Endothelial cell of umbilical vein (primary cell): ENCODE results near the gene CSK. TPM values are rescaled to one million over a fixed set of nuclear protein-coding genes. Genes with fewer than 3 reads are reported as not detected.

Experiments
- BruUV-seq: library from RNA; stranded (reverse); fragments of 400-500 nt; replicated peaks from 2 replicates; lab custom pipeline; 2021; lab: Mats Ljungman, UMichigan
- CTCF ChIA-PET: fragments of 300-600, 350-600 bp; sonication (Branson Sonifier 250); formaldehyde crosslinking; loops from one replicate; lab custom pipeline; 2021; ENCODE audit warnings: antibody characterized with exemption, inconsistent platforms; lab: Charles Lee
- POLR2A ChIA-PET: fragments of 300-600, 350-600 bp; sonication (Branson Sonifier 250); formaldehyde crosslinking; loops from one replicate; lab custom pipeline; 2021; ENCODE audit warnings: antibody characterized with exemption, inconsistent platforms; lab: Charles Lee
- DNase-seq: peaks from one replicate; pipeline ENCODE4 v3.0.0-alpha.2; 2011; ENCODE audit warnings: low read depth, low spot score
- FAIRE-seq: peaks from 2 replicates; lab custom pipeline; 2011; peaks lifted over from hg19 to GRCh38; lab: Jason Lieb, UNC
- H2AFZ ChIP-seq: 2 replicates; pipeline ENCODE4 v1.6.0; 2012; ENCODE audit warnings: low read depth, low read length, control low read depth, inconsistent platforms
- H3K27ac ChIP-seq: 2 replicates; pipeline ENCODE4 v1.5.1; 2011; ENCODE audit warnings: low read depth, mild to moderate bottlenecking, control low read depth, low read length, moderate library complexity; ENCODE audit not compliant: insufficient read depth
- H3K27me3 ChIP-seq, 2 experiments: 2 replicates each; pipeline versions ENCODE4 v1.6.0 to v1.6.1; 2011; ENCODE audit warnings: low read length in 2 of 2, mixed read lengths in 1 of 2; ENCODE audit not compliant: control insufficient read depth in 2 of 2, insufficient read depth in 2 of 2
- H3K36me3 ChIP-seq, 2 experiments: 2 replicates in 1 of 2; 3 replicates in 1 of 2; pipeline ENCODE4 v1.5.1; 2011; ENCODE audit warnings: low read length in 2 of 2, mild to moderate bottlenecking in 1 of 2, moderate library complexity in 1 of 2; ENCODE audit not compliant: control insufficient read depth in 2 of 2, insufficient read depth in 2 of 2; ENCODE audit errors: extremely low read depth in 1 of 2
- H3K4me1 ChIP-seq: 3 replicates; pipeline ENCODE4 v1.5.1; 2011; ENCODE audit warnings: mild to moderate bottlenecking, low read length; ENCODE audit not compliant: control insufficient read depth, insufficient read depth; ENCODE audit errors: extremely low read depth
- H3K4me2 ChIP-seq: 2 replicates; pipeline ENCODE4 v1.6.1; 2011; ENCODE audit warnings: low read length, control low read depth, mixed read lengths; ENCODE audit not compliant: insufficient read depth
- H3K4me3 ChIP-seq, 3 experiments: fragments of 200-600 bp in 1 of 3; sonication (generic), shearing (Covaris generic) in 1 of 3; replicated peaks in 1 of 3; 2 replicates each; pipeline ENCODE4 v1.5.1; 2011 to 2016; ENCODE audit warnings: control low read depth in 3 of 3, low read length in 3 of 3, mild to moderate bottlenecking in 2 of 3, inconsistent platforms in 1 of 3, low read depth in 1 of 3, moderate library complexity in 1 of 3; ENCODE audit not compliant: insufficient read depth in 1 of 3
- H3K79me2 ChIP-seq: 2 replicates; pipeline ENCODE4 v1.6.0; 2012; ENCODE audit warnings: low read length, inconsistent platforms; ENCODE audit not compliant: control insufficient read depth, insufficient read depth
- H3K9ac ChIP-seq: replicated peaks from 2 replicates; pipeline ENCODE3; 2011; ENCODE audit warnings: low read length, control low read depth; ENCODE audit not compliant: insufficient read depth; ENCODE audit errors: extremely low read depth
- H3K9me1 ChIP-seq: replicated peaks from 3 replicates; pipeline ENCODE4 v1.6.0; 2011; ENCODE audit warnings: mild to moderate bottlenecking, low read length; ENCODE audit not compliant: control insufficient read depth, insufficient read depth; ENCODE audit errors: extremely low read depth
- H3K9me3 ChIP-seq: replicated peaks from 2 replicates; pipeline ENCODE4 v1.5.1; 2012; ENCODE audit warnings: low read length, inconsistent platforms; ENCODE audit not compliant: control insufficient read depth, insufficient read depth
- H4K20me1 ChIP-seq: replicated peaks from 2 replicates; pipeline ENCODE3; 2011; ENCODE audit warnings: mild to moderate bottlenecking, low read length; ENCODE audit not compliant: control insufficient read depth, insufficient read depth; ENCODE audit errors: extremely low read depth
- FOS ChIP-seq: IDR thresholded peaks from 2 replicates; pipeline ENCODE4 v1.6.1; 2011; ENCODE audit warnings: mild to moderate bottlenecking, low read length, moderate library complexity, borderline replicate concordance; ENCODE audit not compliant: insufficient read depth
- GATA2 ChIP-seq: IDR thresholded peaks from 2 replicates; pipeline ENCODE4 v1.7.0; 2011; ENCODE audit warnings: low read depth, mild to moderate bottlenecking, moderate library complexity, mixed read lengths, low read length; ENCODE audit not compliant: insufficient read length, insufficient read depth
- JUN ChIP-seq: IDR thresholded peaks from 2 replicates; pipeline ENCODE4 v1.6.1; 2011; ENCODE audit warnings: borderline replicate concordance, low read depth; ENCODE audit not compliant: insufficient read length, insufficient read depth
- MYC ChIP-seq: IDR thresholded peaks from one replicate; pipeline ENCODE4 v1.6.1; 2011; ENCODE audit warnings: mild to moderate bottlenecking, low read depth, low read length
- POLR2A ChIP-seq: IDR thresholded peaks from 2 replicates; pipeline ENCODE4 v1.6.1; 2012; ENCODE audit warnings: low read depth, mild to moderate bottlenecking, control low read depth, low read length
- dilution Hi-C: fragments of 300-500 bp; cut with MboI; formaldehyde crosslinking; loops from one replicate; pipeline ENCODE4 v1.15.0; 2019; ENCODE audit warnings: low sequenced_read_pairs; ENCODE audit not compliant: extremely low pct_ligation_motif_present
- intact Hi-C: fragments of 100-400 bp; cut with micrococcal nuclease; formaldehyde crosslinking; loops from one replicate; pipeline ENCODE4 v1.10.0; 2022
- polyA plus RNA-seq, 4 experiments: library from polyadenylated mRNA; depleted of rRNA in 3 of 4; stranded (reverse) in 3 of 4; unstranded in 1 of 4; fragments of >200 nt; gene quantifications; 2 replicates each; pipeline versions ENCODE4 v1.2.1 to v1.2.3, GENCODE V29; 2011 to 2012; ENCODE audit warnings: missing spikeins in 1 of 4
- total RNA-seq: library from RNA; stranded (reverse); gene quantifications from 2 replicates; pipeline ENCODE4 v1.2.3, GENCODE V29; 2021
- TF ChIP-seq, protein P1 (sequence below): IDR thresholded peaks from 2 replicates; pipeline ENCODE4 v1.6.1; 2011; ENCODE audit not compliant: insufficient read depth, insufficient read length
- TF ChIP-seq, protein P2 (sequence below), 2 donors: IDR thresholded peaks; 1 replicate in 1 of 2; 2 replicates in 1 of 2; pipeline ENCODE4 v1.5.1; 2011; ENCODE audit warnings: low read length in 2 of 2, mild to moderate bottlenecking in 2 of 2, moderate library complexity in 2 of 2, control low read depth in 1 of 2, inconsistent platforms in 1 of 2, low read depth in 1 of 2; ENCODE audit not compliant: insufficient read depth in 1 of 2; ENCODE audit errors: extremely low read depth in 1 of 2

CSK gene
- total and polyA plus RNA-seq, 2 donors (not counting 3 experiments of a cell fraction or from before 2014, with no cell fraction given), result 41.2 to 104 TPM

DNA sequence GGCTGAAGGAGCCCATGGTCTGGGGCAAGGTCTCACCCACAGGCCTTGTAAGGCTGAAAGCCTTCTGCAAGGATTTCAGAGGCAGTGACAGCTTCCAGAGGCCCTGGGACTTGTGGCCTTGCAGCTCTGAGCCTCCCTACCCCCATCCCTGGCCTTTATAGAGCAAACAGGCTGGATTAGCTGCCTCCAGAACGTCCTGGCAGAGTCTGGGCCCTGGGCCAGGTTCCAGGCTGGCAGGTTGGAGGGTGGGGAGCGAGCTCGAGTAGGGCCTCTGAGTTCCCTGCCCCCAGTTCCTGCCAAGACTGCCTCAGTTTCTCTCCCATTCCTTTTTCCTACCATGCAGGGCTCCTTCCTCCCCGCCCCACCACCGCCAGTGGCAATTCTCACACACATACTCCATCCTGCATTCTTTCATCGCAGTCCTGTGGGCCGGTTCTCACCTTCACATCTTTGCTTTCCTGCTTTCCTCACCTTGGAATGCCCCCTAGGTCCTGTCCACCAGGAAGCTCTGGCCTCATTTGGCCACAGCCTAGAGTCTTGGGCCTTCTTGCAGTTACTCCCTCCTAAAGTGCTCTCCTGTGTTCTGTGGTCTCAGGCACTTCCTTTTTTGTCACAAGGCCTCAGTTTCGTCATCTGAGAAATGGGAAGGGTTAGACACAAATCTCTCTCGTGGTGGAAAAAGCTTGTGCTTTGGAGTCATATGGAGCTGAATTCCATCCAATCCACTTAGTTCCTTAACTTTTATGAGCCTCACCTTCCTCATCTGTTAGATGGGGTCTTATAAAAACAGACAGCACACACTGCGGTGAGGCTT is 33.4 kb downstream of the CSK start:
- H3K4me3 ChIP-seq, result no peak overlapping the region
- no TSS peak for BruUV-seq
- no peaks in the 10 kb centered on the region for H3K27me3 ChIP-seq
- H3K9me1 ChIP-seq, result no peaks in the 10 kb centered on the region
- TF ChIP-seq GATA2 (no peak), POLR2A (no peak), MYC (no peak), FOS (no peak), JUN (no peak)
- TF ChIP-seq, protein P1, sequence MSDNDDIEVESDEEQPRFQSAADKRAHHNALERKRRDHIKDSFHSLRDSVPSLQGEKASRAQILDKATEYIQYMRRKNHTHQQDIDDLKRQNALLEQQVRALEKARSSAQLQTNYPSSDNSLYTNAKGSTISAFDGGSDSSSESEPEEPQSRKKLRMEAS, result no peak
- H3K4me1 ChIP-seq, result peaks cover 8% of the 10 kb centered on the region
- no peak overlapping the region for H3K4me2 ChIP-seq
- ChIA-PET POLR2A (no interaction called here), CTCF (interaction anchor here (1.1 kb wide), 1 partner anchor 86 kb away, joined by 3 read pairs; no protein-coding TSS in a partner anchor)
- dilution Hi-C loops, result no loop called here
- DNase-seq (no peak), FAIRE-seq (no peak)
- H3K27ac ChIP-seq, result no peak overlapping the region
- H3K9ac ChIP-seq, result no peak overlapping the region
- no peaks in the 10 kb centered on the region for H3K36me3 ChIP-seq
- no peaks in the 10 kb centered on the region for H3K79me2 ChIP-seq
- no peak overlapping the region for H2AFZ ChIP-seq
- H4K20me1 ChIP-seq, result no peaks in the 10 kb centered on the region
- no peaks in the 10 kb centered on the region for H3K9me3 ChIP-seq
- intact Hi-C loops, result no loop called here

DNA sequence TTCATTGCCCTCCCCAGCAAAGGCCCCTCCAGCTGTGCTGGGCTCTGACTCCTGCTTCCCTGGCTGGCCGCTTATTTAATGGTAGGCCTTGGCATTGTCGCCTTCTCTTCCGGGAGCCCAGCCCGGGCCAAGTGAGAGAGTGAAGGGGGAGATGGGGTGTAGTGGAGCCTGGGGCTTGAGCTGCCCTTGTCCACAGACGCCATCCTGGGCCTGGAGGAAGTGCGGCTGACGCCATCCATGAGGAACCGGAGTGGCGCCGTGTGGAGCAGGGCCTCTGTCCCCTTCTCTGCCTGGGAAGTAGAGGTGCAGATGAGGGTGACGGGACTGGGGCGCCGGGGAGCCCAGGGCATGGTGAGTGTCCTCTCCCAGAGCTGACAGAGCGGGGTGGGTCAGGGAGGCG is 34.1 kb downstream of the CSK start:
- TF ChIP-seq, protein P2, sequence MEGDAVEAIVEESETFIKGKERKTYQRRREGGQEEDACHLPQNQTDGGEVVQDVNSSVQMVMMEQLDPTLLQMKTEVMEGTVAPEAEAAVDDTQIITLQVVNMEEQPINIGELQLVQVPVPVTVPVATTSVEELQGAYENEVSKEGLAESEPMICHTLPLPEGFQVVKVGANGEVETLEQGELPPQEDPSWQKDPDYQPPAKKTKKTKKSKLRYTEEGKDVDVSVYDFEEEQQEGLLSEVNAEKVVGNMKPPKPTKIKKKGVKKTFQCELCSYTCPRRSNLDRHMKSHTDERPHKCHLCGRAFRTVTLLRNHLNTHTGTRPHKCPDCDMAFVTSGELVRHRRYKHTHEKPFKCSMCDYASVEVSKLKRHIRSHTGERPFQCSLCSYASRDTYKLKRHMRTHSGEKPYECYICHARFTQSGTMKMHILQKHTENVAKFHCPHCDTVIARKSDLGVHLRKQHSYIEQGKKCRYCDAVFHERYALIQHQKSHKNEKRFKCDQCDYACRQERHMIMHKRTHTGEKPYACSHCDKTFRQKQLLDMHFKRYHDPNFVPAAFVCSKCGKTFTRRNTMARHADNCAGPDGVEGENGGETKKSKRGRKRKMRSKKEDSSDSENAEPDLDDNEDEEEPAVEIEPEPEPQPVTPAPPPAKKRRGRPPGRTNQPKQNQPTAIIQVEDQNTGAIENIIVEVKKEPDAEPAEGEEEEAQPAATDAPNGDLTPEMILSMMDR (IDR thresholded peaks at IDR 0.05; ENCODE audit: extremely low read depth in 1 of 2, insufficient read depth in 1 of 2, low read depth in 1 of 2, low read length in 2 of 2), result no peak
- Histone ChIP-seq H3K4me3 (no peak overlapping the region), H3K9me1 (no peaks in the 10 kb centered on the region), H3K4me1 (peaks cover 8% of the 10 kb centered on the region), H3K4me2 (no peak overlapping the region), H3K27me3 (no peaks in the 10 kb centered on the region), H4K20me1 (no peaks in the 10 kb centered on the region), H3K36me3 (no peaks in the 10 kb centered on the region), H3K27ac (no peak overlapping the region), H3K79me2 (no peaks in the 10 kb centered on the region), H3K9me3 (no peaks in the 10 kb centered on the region), H2AFZ (no peak overlapping the region), H3K9ac (no peak overlapping the region)
- DNase-seq (no peak), FAIRE-seq (no peak)
- intact Hi-C loops, result no loop called here
- dilution Hi-C loops, result no loop called here
- ChIA-PET POLR2A (no interaction called here), CTCF (interaction anchor here (1.3 kb wide), 1 partner anchor 11 kb away, joined by 3 read pairs; no protein-coding TSS in a partner anchor)
- no TSS peak for BruUV-seq
